DLD1 (cell line): ENCODE results near the gene GPR158.

ENCODE experiments used
- in situ Hi-C: cut with HindIII; loops from 2 replicates; pipeline ENCODE4 v1.10.0; 2017; ENCODE audit warnings: low sequenced_read_pairs

Gene GPR158

DNA sequence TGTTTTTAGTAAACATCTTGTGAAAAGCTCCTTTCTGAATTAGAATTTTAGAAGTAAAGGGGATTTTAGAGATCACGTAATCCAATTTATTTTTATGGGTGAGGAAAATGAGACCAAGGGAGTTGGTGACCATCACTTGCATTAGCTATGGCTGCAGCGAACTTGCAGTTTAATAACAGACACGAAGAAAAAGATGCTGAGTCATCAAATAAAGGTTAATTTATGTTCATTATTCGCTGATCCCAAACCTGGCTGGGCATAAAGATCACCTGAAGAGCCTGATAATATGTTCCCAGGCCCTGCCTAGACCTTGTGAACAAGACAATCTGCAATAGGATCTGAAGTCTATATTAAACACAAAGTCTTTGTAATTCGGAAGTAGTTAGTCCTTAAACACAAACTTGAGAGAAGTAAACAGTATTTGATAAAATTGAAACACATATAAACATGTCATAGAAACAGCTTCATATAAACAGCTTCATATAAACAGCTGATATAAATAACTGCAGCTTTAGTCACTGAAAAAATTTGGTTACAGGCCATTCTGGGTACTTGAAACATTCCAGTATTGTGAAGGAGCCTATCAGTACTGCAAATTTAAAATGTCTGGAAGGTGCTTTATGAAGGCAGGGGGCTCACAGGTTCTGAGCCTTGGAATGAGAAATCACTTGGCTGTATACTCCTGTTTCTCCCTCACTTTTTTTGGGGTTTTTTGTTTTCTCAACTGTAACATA lies 16.5 kb downstream of the GPR158 start:
- in situ Hi-C loops: no loop called here

DNA sequence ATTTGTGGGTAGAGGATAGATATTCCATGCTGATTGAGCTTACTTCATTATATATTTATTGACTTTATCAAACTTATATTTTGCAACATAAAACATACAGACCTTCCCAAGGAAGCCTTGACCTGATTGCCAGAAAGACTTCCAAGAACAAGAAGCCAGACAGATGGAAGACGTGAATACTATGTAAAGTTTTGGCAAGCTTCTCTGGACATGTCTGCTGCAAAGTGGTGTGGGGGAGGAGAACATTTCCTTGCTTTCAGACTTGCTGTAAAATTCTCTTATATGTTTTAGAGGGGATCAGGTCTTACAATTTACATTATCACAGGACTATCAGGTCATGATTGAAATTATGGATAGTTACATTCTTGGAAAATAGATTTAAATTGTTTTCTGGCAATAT lies 23.4 kb downstream of the GPR158 start:
- in situ Hi-C loops: no loop called here

DNA sequence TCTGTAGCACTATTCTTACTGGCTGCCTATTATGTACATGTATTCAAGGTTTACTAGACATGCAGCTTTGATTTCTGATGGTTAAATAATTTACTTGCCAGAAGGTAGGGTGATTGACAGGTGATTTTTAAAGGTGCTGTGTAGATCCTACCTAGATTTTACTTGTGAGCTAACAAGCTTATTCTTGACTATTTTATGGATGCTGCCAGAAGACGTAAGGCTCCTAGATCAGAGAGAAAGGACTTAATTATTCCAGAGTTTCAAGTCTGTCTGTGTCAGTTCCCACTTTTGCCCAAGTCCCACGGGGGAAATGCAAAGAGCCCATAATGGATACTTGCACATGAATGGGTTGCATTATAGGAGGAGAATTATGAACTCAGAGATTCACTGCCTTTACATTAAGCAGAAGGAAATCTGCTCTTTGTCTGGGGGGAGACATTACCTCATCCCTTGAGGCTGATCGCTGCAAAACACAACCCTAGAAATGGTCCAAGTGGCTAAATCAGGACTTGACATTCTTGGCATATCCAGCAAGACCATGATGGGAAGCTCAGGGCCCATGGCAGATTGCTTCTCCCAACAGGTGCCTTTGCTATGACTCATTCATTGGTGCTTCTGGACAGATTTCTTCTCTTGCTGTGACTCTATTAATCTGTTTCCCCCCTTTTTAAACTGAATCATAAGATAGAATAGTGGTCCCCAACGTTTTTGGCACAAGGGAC lies 32.1 kb downstream of the GPR158 start:
- in situ Hi-C loops: no loop called here

DNA sequence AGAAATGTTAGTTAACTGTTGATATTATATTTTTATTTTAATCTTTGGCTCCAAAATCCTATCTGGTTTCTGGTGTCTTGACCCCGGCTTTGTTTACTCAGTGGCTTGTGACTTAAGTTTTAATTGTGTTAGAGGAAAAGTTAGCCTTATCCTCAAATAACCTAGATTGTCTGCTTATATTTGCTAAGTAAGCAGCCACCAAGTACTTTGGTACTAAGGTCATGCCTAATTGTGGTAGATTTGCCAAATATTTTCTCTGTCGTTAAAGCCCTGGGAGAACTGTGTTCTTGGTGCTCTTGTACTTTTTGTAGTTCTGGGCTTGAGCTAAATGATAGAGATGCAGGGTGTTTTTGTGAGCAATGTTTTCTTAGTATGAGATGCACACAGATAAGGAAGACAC lies 34.8 kb downstream of the GPR158 start:
- in situ Hi-C loops: no loop called here

DNA sequence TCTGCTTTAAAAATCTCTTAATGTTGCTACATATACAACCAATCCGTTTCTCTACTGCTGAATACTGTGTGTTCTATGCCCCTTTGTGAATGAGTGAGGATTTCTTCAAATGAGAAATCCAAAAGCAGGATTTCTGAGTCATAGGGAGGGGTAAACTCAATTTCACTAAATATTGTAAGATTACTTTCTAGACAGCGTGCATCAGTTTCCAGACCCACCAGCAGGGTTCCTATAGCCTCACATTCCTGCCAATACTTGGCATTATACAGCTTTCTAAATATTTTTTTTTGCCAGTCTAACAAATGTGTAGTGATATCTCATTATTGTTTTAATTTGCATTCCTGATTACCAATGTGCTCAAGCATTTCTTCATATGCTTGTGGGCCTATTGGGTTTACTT lies 35.5 kb downstream of the GPR158 start:
- in situ Hi-C loops: no loop called here

DNA sequence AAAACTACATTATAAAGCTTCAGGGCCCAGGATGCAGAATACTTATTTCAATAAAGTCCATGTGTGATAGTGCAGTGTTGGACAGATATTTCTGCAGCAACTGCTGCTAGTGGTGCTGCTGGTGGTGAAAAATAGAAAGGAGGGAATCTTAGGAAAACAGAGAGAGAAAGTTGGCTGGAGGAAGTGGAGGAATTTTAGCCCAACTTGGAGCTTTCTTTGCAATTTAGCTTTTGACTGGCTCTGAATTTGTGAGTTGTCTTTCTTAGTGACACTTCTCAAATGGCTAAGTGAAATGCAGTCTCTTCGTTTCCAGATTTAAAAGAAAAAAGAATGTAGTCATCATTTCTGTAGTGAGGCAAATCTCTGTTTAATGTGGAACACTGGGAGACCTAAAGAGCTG lies 45.4 kb downstream of the GPR158 start:
- in situ Hi-C loops: no loop called here

DNA sequence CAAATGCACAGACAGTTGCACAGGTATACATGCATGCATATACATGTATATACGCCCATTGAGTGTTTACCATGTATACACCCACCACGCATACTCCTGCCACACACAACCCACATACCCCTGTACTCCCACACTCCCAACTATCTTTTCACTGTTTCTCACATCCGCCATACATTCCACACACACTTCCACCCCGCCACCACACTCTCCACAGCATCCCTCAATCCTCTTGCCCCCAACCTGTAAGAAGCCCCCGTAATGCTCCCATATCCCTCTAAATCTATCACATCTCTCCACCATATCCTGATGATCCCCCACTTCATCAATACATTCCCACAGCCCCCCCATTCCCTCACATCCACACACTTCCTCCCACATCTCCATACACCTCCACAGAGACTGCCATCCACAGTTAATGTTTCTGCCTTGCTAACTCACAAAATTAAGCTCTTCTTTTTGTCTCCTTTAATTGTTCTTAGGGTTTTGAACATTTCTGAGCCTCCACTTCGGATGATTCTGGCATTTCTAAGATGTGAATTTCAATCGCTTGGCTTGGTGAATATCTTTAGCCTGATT lies 47.4 kb downstream of the GPR158 start:
- in situ Hi-C loops: no loop called here

DNA sequence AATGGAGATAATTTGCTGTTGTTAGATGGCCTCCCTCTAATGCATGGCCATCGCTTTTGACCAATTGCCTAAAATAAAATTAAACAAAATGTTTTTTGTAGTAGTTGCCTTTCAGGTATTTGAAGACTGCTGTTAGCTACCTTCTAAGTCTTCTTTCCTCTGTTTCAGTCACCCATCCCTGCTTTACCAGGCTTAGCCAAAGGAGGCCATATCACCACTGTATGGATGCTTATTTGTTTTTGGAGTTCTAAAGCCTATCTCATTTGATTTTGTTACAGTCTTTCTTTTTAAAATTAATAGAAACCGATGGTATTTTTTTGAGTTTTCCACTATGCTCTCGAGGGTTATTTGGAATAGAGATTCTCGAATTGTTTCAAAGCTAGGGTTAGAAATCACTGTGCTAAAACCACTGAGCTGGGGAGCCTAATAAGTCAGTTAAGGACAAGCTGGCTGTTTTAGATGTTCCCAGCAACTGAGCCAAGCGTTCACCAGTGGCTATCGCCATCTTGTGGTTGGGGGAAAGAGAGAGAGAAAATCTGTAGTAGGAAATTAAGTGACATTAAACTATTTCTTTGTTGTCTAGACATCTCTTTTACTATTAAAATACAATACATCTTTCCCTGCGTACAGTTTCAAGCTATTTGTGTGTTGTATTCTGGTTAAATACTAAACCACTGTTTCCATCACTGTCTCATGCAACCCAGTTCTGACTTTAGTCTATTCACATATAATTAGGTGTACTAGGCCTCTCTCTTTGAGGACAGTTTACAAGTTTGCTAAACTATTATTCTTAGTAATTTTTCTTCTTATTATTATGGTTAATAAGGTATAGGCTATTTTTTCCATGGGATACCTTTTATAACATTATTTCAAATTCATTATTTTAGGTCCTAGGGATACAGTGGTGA lies 52.2 kb downstream of the GPR158 start:
- in situ Hi-C loops: no loop called here

DNA sequence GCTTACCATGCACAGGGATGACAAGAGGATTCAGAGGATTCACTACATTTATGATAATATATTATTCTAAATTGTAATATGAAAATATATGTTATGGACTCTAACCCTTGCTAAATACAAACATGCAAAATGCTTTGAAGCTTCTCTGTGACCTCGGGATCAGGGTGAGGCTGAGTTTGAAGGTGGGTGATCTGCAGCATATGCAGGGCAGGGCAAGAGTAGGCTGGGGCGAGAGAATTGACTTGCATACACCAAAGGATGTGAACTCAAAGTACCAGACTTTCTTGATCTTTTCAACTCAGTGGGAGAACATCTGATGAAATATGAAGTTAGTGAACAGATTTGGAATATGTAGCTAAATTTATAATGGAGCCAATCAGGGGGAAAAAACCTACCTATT lies 57.0 kb downstream of the GPR158 start:
- in situ Hi-C loops: no loop called here

DNA sequence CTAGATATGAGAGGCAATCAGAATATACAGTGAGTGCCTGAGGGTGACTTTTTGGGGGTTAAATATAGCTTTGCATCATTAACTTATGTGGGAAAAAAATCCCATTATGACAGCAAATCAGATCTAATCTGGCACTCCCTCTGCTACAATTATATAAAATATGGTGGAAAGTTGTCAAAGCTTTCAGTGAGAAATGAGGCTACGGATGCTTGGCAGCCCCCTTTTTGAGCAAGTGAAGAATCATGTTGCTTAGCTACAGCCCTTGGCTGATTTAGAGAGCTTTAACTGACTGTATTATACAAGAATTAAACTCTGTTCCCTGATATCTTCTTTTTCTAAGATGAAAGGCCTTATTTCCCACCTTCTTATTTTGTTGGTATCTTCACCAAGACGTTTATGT lies 57.4 kb downstream of the GPR158 start:
- in situ Hi-C loops: no loop called here

DNA sequence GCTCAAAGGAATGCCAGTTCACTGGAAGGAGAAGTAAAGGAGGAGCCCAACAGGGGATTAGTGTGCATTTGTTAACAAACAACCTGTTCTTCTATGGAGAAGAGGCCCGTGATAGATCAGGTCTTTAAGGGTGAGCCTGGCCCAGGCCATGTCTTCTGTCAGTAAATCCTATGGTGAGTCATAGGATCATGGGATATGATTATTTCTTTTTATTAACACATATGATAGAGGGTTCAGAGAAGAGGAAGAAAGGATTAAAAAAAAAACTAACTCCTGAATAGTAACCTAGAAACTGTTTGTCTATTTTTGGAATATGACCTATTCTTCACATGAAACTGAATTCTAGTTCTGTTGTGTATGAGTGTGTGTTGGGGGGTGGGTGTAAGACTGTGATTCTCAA lies 70.4 kb downstream of the GPR158 start:
- in situ Hi-C loops: no loop called here

DNA sequence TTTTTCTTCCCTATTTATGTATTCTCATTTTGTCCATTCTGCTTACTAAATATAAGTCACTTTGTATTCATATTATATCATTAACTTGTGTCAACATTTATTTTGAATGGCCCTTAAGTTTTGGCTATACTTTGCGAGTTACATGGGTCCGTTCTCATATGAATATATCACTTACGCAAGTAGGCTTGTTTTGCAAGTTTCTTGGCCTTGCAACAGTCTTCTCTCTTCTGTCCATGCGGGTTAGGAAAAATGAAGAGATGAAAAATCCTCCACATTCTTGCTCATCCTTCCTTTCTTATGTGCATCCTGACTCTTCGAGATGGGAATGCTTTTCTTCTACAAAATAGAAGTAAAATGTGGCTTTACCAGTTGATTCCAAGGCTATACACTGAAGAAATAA lies 82.8 kb downstream of the GPR158 start:
- in situ Hi-C loops: no loop called here

DNA sequence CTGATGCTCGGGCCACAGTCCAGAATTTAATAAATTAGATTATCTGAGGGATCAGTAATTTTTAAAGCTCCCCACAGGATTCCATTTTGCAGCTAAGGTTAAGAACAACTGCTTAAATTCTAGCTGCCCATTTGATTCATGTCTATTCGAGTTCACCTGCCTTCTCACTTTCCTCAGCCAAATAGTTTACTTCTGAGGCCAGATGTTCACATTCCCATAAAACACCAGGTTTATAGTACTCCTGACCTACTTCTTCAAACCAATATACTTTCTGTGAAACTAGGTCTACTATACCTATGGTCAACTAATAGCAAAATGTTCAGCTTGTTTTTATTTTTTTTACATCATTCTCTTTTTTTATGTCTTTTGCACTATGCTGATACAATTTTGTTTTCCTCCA lies 86.3 kb downstream of the GPR158 start:
- in situ Hi-C loops: no loop called here

DNA sequence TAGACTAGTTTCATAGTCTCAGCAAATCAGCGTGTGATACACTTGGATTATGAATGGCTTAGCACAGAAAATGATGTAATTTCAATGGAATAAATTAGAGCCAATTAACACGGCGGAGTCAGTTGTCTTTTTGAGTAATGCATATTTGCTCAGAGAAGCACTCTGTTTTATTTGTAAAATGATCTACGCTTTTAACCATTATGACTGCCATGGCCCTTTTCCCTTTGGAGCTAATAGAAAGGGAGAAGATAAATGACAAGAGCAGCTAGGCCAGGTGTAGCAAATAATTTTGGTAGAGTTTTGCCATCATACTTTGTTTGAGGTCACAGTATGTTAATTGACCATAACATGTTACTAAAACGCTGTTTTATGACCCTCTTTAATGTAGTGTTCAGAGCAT lies 86.8 kb downstream of the GPR158 start:
- in situ Hi-C loops: no loop called here

DNA sequence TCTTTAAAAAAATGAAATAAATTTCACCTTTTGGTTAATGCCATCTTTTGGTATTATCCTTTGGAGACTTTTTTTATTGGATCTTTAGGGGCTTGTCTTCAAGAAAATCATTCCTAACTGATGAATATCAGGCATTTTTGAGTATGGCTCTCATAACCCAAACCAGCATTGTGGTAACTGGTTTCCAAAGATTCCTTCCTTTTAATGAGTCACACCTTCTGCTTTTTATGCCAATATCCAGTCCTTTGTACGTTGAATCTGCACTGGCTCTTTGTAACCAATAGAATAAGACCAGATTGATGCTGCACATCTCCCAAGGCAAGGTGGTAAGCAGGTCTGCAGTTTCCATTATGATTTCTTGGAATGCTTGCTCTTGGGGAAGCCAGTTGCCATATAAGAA lies 89.1 kb downstream of the GPR158 start:
- in situ Hi-C loops: no loop called here

DNA sequence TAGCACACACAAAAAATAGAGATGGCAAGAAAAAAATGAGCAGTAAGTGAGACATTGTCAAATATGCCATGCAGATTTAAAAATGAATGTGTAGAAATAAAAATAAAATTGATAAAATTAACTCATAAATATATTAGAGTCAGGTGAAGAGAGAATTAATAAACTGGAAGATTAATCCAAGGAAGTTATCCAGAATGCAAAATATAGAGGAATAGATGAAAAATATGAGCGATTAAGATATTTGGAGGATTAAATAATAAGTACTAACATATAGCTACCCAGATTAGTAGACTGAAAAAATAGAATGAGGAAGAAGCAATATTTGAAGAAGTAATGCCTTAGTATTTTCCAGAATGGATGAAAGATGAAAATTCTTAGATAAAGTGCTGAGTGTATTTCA lies 103.4 kb downstream of the GPR158 start:
- in situ Hi-C loops: no loop called here

DNA sequence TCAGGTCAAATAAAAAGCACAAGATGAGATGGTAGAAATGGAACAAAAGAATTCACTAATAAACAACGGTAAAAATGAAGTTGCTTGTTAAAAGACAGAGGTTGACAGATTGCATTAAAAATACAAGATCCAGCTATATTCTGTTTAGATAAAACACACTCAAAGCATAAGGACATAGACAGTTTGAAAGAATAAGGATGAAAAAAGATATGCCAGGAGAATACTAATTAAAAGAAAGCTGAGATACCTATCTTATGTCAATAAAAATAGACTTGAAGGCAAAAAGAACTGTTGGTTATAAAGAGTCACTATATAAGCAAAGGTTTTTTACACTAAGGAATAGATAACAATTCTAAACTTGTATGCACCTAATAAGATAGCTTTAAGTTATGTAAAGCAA lies 105.3 kb downstream of the GPR158 start:
- in situ Hi-C loops: no loop called here

DNA sequence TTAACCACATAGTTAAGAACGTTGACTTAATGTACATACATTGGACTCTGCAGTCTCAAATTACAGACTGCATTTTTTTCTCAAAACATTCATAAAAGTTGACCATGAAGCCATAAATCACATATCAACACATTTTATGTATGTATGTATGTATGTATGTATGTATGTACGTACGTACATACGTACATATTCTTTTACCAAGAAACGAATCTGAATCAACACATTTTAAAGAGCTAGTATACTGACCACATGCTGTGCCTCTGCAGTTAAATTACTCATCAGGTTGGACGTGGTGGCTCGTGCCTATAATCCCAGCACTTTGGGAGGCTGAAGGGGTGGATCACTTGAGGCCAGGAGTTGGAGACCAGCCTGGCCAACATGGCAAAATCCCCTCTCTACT lies 105.8 kb downstream of the GPR158 start:
- in situ Hi-C loops: no loop called here

DNA sequence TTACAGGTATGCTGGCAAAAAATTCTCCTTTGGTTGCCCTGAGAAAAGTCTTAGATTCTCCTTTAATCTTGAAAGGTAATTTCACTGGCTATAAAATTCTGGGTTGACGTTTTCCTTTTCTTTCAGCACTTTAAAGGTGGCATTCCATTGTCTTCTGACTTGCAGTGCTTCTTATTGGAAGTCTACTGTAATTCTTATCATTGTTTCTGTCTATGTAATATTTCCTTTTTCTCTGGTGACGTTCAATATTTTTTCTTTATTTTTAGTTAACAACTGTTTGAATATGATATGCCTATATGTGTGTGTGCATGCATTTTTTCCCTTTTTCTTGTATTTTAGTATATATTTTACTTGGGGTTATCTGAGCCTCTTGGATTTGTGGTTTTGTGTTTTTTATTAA lies 111.0 kb downstream of the GPR158 start:
- in situ Hi-C loops: no loop called here

DNA sequence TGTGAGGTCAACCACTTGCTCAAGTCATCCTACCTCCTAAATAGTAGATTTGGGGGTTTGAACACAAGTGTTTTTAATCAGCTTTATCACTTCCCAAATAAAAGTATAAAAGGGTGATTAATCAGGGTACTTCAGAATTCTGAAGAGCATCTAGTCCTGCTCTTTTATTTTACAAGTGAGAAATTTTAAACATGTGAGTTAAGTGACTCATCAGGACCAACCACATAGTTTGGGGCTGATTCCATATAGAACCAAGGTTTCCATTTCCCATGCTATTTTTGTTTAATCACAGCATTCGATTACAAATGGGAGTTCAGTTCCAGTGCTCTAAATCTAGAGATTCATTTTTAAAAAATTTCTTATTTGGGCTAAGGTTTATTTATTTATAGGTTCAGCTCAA lies 113.4 kb downstream of the GPR158 start:
- in situ Hi-C loops: no loop called here
